ENCODE data around the gene DNASE2B.

DNA sequence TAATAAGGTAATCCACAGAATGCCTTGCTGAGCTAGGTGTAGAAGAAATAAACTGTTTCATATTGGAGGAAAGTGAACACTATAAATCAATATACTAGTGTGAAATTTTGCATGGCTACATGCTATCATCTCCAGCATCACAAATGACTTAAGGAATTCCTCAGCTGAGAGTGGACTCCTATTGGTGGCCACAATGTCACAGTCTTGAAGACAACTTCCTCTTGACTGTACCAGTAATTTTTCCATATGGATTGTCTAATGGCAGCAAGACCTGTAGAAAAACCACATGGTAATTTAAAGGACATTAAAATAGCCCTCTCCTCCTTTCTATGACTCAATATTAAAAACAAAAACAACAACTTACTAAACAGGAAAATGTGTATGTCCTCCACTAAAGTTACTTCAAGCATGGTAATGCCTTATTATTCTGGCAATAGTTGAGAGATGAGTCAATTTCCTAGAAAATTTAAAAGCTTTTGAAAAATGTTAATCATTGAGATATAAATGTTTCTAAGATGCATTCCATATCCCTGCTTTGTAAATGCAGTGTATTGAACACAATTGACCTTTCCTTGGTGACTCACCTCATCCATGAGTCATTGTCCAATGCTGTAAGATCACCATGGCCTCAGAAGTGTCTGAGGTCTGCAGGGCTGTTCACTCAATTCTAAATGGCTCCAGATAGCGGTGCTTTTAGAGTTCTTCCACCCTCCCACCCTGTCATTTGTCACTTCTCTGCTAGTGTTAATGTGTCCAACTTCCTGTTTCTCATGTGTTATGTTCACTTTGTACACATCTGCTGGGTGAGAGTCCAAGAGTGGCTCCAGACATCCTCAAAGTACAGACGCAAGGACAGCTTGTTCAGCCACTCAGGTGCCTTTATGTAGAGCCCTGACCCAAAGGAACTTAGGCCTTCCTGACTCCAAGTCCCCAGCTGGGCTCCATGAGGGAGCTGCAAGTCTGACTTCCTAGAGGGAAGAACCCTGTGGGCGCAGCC is 32.8 kb upstream of the DNASE2B start:
- TF ChIP-seq, protein P1, sequence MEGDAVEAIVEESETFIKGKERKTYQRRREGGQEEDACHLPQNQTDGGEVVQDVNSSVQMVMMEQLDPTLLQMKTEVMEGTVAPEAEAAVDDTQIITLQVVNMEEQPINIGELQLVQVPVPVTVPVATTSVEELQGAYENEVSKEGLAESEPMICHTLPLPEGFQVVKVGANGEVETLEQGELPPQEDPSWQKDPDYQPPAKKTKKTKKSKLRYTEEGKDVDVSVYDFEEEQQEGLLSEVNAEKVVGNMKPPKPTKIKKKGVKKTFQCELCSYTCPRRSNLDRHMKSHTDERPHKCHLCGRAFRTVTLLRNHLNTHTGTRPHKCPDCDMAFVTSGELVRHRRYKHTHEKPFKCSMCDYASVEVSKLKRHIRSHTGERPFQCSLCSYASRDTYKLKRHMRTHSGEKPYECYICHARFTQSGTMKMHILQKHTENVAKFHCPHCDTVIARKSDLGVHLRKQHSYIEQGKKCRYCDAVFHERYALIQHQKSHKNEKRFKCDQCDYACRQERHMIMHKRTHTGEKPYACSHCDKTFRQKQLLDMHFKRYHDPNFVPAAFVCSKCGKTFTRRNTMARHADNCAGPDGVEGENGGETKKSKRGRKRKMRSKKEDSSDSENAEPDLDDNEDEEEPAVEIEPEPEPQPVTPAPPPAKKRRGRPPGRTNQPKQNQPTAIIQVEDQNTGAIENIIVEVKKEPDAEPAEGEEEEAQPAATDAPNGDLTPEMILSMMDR (IDR thresholded peaks at IDR 0.05), result no peak
- TF ChIP-seq POLR2AphosphoS5 (IDR thresholded peaks at IDR 0.05), result no peak

All from prostate gland (tissue), 2 donors.